Measurements from ENCODE around the gene ARAF.

GRCh38 chrX:47577901-47578300 lies 16.9 kb downstream of the ARAF start:
- TF ChIP-seq TAF1 (IDR thresholded peaks at IDR 0.05; ENCODE audit: borderline replicate concordance, low read depth, low read length) (no peak), POLR2A (IDR thresholded peaks at IDR 0.05; ENCODE audit: low read depth, low read length) (no peak)

Measured in GM12892 (cell line).